Measurements from ENCODE around the gene HBP1.
A peak's percentile ranks its signal among the peaks of the same experiment; 100 is the strongest.

The HBP1 gene

GRCh38 chr7:107157091-107157490 lies 11.7 kb upstream of the HBP1 start:
- DNase-seq = no peak

GRCh38 chr7:107158028-107158427 lies 10.8 kb upstream of the HBP1 start:
- DNase-seq = no peak

DNA sequence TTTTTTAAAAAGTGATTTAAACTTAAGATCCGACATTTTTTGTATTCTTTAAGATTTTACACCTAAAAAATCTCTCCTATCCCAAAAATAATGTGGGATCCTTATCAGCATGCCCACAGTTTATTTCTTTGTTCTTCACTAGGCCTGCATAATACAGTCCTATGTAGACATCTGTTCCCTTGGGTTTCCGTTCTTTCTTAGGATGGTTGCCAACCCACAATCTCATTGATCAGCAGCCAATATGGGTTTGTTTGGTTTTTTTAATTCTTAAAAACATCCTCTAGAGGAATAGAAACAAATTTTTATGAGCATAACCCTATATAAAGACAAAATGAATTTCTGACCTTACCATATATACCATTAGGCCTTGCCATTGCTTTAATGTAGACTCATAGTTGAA lies 8.4 kb upstream of the HBP1 start:
- no peak for DNase-seq

GRCh38 chr7:107161415-107161814 lies 7.4 kb upstream of the HBP1 start:
- DNase-seq = no peak

- DNase-seq = no peak
Measured at GRCh38 chr7:107162475-107162874, 6.3 kb upstream of the HBP1 start.

DNA sequence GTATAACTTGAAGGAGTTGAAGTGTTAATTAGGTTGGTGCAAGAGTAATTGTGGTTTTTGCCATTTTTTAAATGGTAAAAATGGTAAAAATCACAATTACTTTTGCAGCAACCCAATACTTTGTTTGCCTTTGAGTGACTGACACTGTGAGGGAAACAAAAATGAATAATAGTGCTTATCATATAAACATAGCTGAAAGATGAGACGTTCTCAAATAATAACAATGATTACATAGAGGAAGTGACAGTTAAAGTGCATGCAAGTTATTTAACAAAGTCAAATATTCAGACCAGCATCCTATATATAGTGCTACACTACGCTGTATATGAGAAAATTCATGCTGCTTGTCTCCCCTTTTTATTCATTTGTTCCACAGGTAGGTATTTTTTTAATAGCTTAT lies 4.7 kb upstream of the HBP1 start:
- no peak for DNase-seq

- no peak for DNase-seq
Measured at GRCh38 chr7:107165341-107165740, 3.5 kb upstream of the HBP1 start.

GRCh38 chr7:107166736-107167426 lies 1.9 kb upstream of the HBP1 start:
- DNase-seq = no peak

- peak; percentile 36 for DNase-seq
Measured at GRCh38 chr7:107167483-107168232, 1.1 kb upstream of the HBP1 start.

DNA sequence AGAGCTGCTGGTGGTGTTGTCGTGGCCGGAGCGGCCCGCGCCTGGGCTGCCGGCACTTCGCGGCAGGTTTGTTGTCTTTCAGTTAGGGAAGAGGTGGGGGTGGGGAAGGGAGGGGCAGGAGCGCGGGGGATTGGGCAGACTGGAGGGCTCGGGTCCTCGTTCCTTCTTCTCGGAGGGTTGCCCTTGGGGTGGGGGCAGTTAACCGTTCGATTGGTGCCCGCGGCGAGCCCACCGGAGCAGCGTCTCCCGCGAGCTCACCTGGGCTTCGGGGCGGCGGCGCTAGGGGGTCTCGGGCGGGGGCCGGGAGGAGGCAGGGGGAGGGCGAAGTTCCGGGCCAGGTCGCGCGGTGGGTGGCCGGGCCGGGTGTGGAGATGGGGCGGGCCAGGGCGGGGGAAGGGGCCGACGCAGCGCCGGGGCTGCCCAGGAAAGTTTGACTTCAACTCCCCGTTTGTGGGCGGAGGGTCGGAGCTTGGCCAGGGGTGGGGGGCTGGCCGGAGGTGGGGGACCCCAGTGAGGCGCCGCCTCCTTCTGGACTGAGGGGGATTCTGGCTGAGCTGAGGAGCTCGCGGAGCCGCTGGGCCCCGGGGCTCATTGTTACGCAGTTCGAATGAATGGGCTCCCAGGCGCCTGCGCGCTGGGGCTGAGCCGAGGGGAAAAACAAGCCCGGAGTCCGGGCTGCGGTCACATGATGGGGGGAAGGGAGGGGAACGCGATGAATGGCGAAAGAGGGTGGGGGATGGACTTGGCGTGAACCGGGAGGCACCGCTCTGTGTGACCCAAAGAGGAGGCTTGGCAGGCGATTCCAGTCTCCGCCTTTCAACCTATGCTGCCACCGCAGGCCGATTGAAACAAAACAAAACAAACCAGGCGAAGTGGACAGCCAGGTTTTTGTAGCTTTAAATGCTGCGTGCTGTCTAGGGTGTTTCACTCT lies 582 bp downstream of the HBP1 start:
- peak; percentile 79 for DNase-seq

GRCh38 chr7:107170051-107170915 lies 1.5 kb downstream of the HBP1 start:
- no peak for DNase-seq

DNA sequence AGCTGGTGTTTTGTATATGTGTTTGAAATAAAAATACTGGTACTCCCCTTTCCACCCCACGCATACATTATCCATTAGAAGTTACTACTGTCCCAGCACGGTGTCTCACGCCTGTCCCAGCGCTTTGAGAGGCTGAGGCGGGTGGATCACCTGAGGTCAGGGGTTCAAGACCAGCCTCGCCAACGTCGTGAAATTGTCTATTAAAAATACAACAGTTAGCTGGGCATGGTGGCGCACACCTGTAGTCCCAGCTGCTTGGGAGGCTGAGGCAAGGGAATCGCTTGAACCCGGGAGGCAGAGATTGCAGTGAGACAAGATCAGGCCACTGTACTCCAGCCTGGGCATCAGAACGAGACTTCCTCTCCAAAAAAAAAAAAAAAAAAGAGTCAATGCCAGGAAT lies 2.7 kb downstream of the HBP1 start:
- DNase-seq = no peak

GRCh38 chr7:107172276-107173032 lies 3.7 kb downstream of the HBP1 start:
- no peak for DNase-seq

DNA sequence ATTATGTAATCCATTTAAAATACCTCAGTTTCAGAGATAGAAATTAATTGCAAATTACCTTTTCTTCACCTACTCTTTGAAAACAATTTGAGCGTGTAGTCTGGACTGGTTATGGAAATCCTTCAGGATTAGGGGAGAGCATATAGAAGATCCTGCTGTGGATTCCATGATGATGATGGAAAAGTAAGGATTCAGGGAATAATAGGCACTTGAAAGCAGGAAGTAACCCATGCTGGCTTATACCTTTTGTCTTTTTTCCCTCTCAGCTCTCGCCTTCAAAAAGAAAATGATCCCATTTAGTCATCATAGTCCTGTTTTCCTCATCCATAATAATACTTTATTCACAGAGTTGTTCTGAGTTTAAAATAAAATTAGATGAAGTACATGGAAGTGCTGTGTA lies 4.4 kb downstream of the HBP1 start:
- DNase-seq = no peak

DNA sequence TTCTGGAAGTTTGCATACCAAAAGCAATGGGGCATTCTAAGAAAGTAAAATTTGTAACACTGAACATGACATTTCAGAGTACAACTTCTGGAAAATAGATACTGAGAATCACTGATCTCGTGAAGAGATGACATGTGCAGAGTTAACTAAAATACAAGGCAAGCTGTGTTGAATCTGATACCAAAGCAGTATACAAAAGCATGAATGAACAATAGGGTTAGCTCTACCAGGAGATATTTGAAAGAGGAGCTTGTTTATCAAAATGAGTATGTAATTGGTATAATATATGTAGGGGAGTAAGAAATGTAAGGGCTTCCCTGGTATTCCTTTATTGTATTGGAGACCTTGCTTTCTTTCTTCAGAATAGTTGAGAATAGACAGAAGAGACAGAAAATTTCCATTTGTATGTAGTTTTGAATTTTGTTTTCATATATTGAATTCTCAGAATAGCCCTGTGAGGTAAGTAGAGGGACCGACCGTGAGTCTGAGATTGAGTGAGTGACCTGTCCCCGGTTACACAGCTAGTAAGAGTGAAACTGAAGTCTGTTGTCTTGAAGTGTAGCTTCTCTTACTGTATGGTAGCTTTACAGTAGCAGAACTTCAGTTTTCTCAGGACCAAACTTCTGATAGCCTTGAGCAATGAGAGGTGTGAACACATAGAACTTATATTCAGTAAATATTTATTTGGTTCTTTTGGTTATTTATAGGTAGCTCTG lies 5.0 kb downstream of the HBP1 start:
- DNase-seq = no peak

- no peak for DNase-seq
Measured at GRCh38 chr7:107179326-107180164, 10.7 kb downstream of the HBP1 start.

DNA sequence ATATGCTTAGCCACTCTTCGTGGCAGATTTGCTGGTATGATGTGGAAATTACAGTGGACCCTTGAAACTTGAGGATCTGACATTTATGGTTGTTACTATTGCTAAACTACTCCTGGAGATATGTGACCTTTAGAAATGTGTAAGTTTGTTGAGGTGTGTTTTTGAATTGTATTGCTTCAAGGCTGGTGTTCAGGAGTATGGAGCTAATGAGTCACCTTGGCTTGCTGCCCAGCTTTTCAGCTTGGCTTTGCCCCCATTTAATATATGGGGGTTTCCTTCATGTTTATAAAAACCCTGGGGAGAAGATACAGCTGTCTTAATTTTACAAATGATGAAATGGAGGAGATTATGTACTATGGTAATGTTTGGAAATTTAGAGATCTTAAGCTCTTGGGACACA lies 11.6 kb downstream of the HBP1 start:
- DNase-seq = peak; percentile 28

DNA sequence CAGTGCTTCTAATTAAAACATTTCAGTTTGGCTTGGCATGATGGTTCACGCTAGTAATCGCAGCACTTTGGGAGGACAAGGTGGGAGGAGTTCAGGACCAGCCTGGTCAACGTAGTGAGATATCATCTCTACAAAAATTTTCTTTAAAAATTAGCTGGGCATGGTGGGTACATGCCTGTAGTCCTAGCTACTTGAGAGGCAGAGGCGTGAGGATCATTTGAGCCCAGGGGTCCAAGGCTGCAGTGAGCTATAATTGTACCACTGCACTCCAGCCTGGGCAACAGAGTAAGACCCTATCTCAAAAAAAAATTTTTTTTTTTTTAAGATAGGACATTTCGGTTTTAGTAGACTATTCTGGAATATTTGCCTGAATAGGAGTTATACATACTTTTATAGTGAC lies 12.4 kb downstream of the HBP1 start:
- no peak for DNase-seq

- no peak for DNase-seq
Measured at GRCh38 chr7:107185716-107186115, 16.9 kb downstream of the HBP1 start.

DNA sequence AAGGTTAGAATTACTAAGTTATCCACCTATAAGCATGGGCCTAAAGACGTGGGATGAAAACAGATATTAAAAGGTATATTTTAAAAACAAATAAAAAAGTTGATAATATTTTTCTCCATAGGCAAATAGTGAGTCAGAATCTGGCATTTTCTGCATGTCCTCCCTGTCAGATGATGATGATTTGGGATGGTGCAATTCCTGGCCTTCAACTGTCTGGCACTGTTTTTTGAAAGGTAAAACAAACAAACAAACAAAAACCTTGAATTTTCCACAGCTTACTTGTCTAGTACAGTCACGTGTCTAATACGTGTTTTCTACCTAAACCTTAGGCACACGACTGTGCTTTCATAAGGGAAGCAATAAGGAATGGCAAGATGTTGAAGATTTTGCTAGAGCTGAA lies 17.4 kb downstream of the HBP1 start:
- DNase-seq = no peak

All from SHP77 treated with DMSO at 0.1 percent for 48 hours (cell line).